A549 (cell line): Measurements from ENCODE around the gene TOR1B. TPM values are rescaled to one million over a fixed set of nuclear protein-coding genes. Genes with fewer than 3 reads are reported as not detected.
A peak's percentile ranks its signal among the peaks of the same experiment; 100 is the strongest.

ENCODE experiments used
- ATAC-seq, 2 experiments: fragments of 200-7000 bp in 1 of 2; fragments of >200 bp in 1 of 2; cut with Nextera tagmentation in 1 of 2; cut with Tn5 transposase in 1 of 2; 3 replicates each; pipeline versions ENCODE4 v1.8.0 to v1.9.1; 2018 to 2020; ENCODE audit warnings: mild to moderate bottlenecking in 1 of 2, moderate library complexity in 1 of 2
- CTCF ChIA-PET: fragments of 300-600 bp; sonication (Branson Sonifier 250); formaldehyde crosslinking; extraction: SDS; loops from one replicate; lab custom pipeline; 2021; ENCODE audit warnings: antibody characterized with exemption, inconsistent platforms; lab: Yijun Ruan, JAX
- POLR2A ChIA-PET: fragments of 350-600 bp; formaldehyde crosslinking; extraction: SDS; loops from one replicate; lab custom pipeline; 2021; ENCODE audit warnings: antibody characterized with exemption, inconsistent platforms; lab: Yijun Ruan, JAX
- DNase-seq, 2 experiments: peaks; one replicate each; pipeline versions ENCODE4 v3.0.0 to v3.0.0-alpha.2; 2011 to 2016; ENCODE audit warnings: low read depth in 1 of 2, low spot score in 1 of 2
- FAIRE-seq: peaks from 2 replicates; lab custom pipeline; 2011; peaks lifted over from hg19 to GRCh38; lab: Jason Lieb, UNC
- H3K27ac ChIP-seq, 2 experiments: fragments of >200 bp; sonication (Bioruptor Twin); formaldehyde crosslinking; 3 replicates each; pipeline ENCODE4 v1.5.1; 2016 to 2017
- H3K4me1 ChIP-seq: fragments of >200 bp; sonication (Bioruptor Twin); formaldehyde crosslinking; 3 replicates; pipeline ENCODE4 v1.6.1; 2016
- H3K4me2 ChIP-seq: fragments of >200 bp; sonication (Bioruptor Twin); formaldehyde crosslinking; 3 replicates; pipeline ENCODE4 v1.6.1; 2016
- H3K4me3 ChIP-seq: fragments of >200 bp; sonication (Bioruptor Twin); formaldehyde crosslinking; 3 replicates; pipeline ENCODE4 v1.5.1; 2016
- H3K9me3 ChIP-seq: fragments of >200 bp; sonication (Bioruptor Twin); formaldehyde crosslinking; 3 replicates; pipeline ENCODE4 v1.6.1; 2016
- CBX2 ChIP-seq: fragments of 200-600 bp; sonication (generic); IDR thresholded peaks from 2 replicates; pipeline ENCODE4 v1.6.1; 2016; ENCODE audit warnings: low read depth, mild to moderate bottlenecking, borderline replicate concordance
- CBX8 ChIP-seq: fragments of 200-600 bp; sonication (generic); IDR thresholded peaks from 2 replicates; pipeline ENCODE4 v1.6.1; 2016
- CEBPB ChIP-seq, 2 experiments: fragments of >200 bp in 1 of 2; sonication (Bioruptor Twin) in 1 of 2; formaldehyde crosslinking in 1 of 2; IDR thresholded peaks; 2 replicates each; pipeline ENCODE4 v1.6.1; 2012 to 2016
- CHD2 ChIP-seq: fragments of 150-350 bp; IDR thresholded peaks from 2 replicates; pipeline ENCODE4 v1.6.1; 2014; ENCODE audit warnings: low read length; ENCODE audit not compliant: partially characterized antibody
- EHF ChIP-seq: fragments of 250-450 bp; sonication (Bioruptor Pico); IDR thresholded peaks from 2 replicates; pipeline ENCODE4 v1.5.0; 2020; ENCODE audit warnings: mild to moderate bottlenecking
- EP300 ChIP-seq, 2 experiments: fragments of >200 bp; sonication (Bioruptor Twin); formaldehyde crosslinking; IDR thresholded peaks; 2 replicates in 1 of 2; 3 replicates in 1 of 2; pipeline ENCODE4 v1.6.1; 2016 to 2017
- FOSB ChIP-seq: fragments of 250-450 bp; sonication (Bioruptor Pico); IDR thresholded peaks from 2 replicates; pipeline ENCODE4 v1.5.0; 2020; ENCODE audit warnings: mild to moderate bottlenecking, moderate library complexity
- FOSL2 ChIP-seq, 2 experiments: fragments of 450-650 bp in 1 of 2; fragments of >200 bp in 1 of 2; sonication (Bioruptor Twin) in 1 of 2; formaldehyde crosslinking; IDR thresholded peaks; 2 replicates each; pipeline versions ENCODE4 v1.5.0 to v1.6.1; 2016 to 2020; ENCODE audit warnings: mild to moderate bottlenecking in 1 of 2, moderate library complexity in 1 of 2
- GATA3 ChIP-seq: IDR thresholded peaks from 2 replicates; pipeline ENCODE4 v1.6.1; 2012; ENCODE audit warnings: borderline replicate concordance
- HOXA7 ChIP-seq: fragments of 250-450 bp; sonication (Bioruptor Pico); IDR thresholded peaks from 2 replicates; pipeline ENCODE4 v1.5.0; 2020; ENCODE audit warnings: mild to moderate bottlenecking, moderate library complexity
- JUN ChIP-seq, 2 experiments: fragments of >200 bp; sonication (Bioruptor Twin); formaldehyde crosslinking; IDR thresholded peaks; 2 replicates in 1 of 2; 3 replicates in 1 of 2; pipeline ENCODE4 v1.6.1; 2016 to 2017
- JUNB ChIP-seq: fragments of >200 bp; sonication (Bioruptor Twin); formaldehyde crosslinking; IDR thresholded peaks from 2 replicates; pipeline ENCODE4 v1.6.1; 2016
- KDM5A ChIP-seq: fragments of 200-600 bp; sonication (generic); IDR thresholded peaks from 2 replicates; pipeline ENCODE4 v1.6.1; 2016; ENCODE audit warnings: antibody characterized with exemption, mild to moderate bottlenecking
- MAFK ChIP-seq: fragments of 450-650 bp; IDR thresholded peaks from 2 replicates; pipeline ENCODE4 v1.6.1; 2014; ENCODE audit not compliant: partially characterized antibody
- MAZ ChIP-seq: fragments of 150-350 bp; IDR thresholded peaks from 2 replicates; pipeline ENCODE4 v1.6.1; 2014; ENCODE audit warnings: antibody characterized with exemption, low read depth, low read length, borderline replicate concordance
- MYC ChIP-seq: IDR thresholded peaks from 2 replicates; pipeline ENCODE4 v1.6.1; 2012; ENCODE audit warnings: mild to moderate bottlenecking, inconsistent platforms, low read length, improper control_type of control experiment, borderline replicate concordance
- NFE2L2 ChIP-seq: fragments of 150-350 bp; conservative IDR thresholded peaks from 2 replicates; pipeline ENCODE4 v1.6.1; 2014; ENCODE audit warnings: low read length
- NR3C1 ChIP-seq: fragments of >200 bp; sonication (Bioruptor Twin); formaldehyde crosslinking; IDR thresholded peaks from 3 replicates; pipeline ENCODE4 v1.6.1; 2017
- POLR2A ChIP-seq: IDR thresholded peaks from 2 replicates; pipeline ENCODE4 v1.6.1; 2012; ENCODE audit warnings: mild to moderate bottlenecking, low read length
- RFX5 ChIP-seq: fragments of 450-650 bp; IDR thresholded peaks from 2 replicates; pipeline ENCODE4 v1.7.1; 2014; ENCODE audit warnings: antibody characterized with exemption, mild to moderate bottlenecking, moderate library complexity
- SMC3 ChIP-seq: fragments of >200 bp; sonication (Bioruptor Twin); formaldehyde crosslinking; IDR thresholded peaks from 3 replicates; pipeline ENCODE4 v1.6.1; 2018; ENCODE audit warnings: inconsistent platforms
- SREBF2 ChIP-seq: fragments of 450-650 bp; IDR thresholded peaks from 2 replicates; pipeline ENCODE4 v1.6.1; 2014; ENCODE audit warnings: mild to moderate bottlenecking, moderate library complexity
- TFCP2L1 ChIP-seq: fragments of 250-450 bp; sonication (Bioruptor Pico); IDR thresholded peaks from 2 replicates; pipeline ENCODE4 v1.5.0; 2021; ENCODE audit warnings: mild to moderate bottlenecking
- TP53 ChIP-seq: fragments of 250-450 bp; sonication (Bioruptor Pico); IDR thresholded peaks from 2 replicates; pipeline ENCODE4 v1.5.0; 2021; ENCODE audit warnings: mild to moderate bottlenecking, moderate library complexity
- WGBS: methylation state at CpG from one replicate; pipeline ENCODE4 v1.1.6; 2017; ENCODE audit errors: missing lambda C conversion rate; 5-methylcytosine and 5-hydroxymethylcytosine counted together
- polyA plus RNA-seq, 4 experiments: library from polyadenylated mRNA; depleted of rRNA in 3 of 4; stranded (reverse); fragments of >200 nt; fragmentation: RNase III in 1 of 4; extraction: RNeasy Plus Mini Kit Qiagen cat#74134 plus additional on column Dnase treatment in 1 of 4; gene quantifications; 2 replicates in 3 of 4; 3 replicates in 1 of 4; pipeline ENCODE4 v1.2.3, GENCODE V29; 2011 to 2017
- TF ChIP-seq, protein P1 (sequence below): fragments of >200 bp; sonication (Bioruptor Twin); formaldehyde crosslinking; IDR thresholded peaks from 3 replicates; pipeline ENCODE4 v1.6.1; 2016
- TF ChIP-seq, protein P2 (sequence below): fragments of 250-450 bp; sonication (Bioruptor Pico); IDR thresholded peaks from 2 replicates; pipeline ENCODE4 v1.5.0; 2021; ENCODE audit warnings: mild to moderate bottlenecking, moderate library complexity, borderline replicate concordance

Gene TOR1B
- polyA plus RNA-seq, 2 of the 4 experiments (the other 2 are of a cell fraction): 24.9 to 32.4 TPM

DNA sequence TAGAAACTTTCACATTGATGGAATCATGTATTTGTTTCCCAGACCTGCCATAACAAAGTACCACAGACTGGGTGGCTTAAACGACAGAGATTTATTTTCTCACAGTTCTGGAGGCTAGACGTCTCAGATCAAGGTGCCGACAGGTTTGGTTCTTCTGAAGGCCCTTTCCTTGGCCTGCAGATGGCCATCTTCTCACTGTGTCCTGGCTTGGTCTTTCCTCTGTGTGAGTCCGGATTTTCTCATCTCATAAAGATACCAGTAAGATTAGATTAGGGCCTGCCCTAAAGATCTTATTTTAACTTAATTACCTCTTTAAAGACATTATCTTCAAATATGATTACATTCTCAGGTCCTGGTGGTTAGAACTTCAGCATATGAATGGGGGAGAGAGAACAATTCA, 38.1 kb downstream of the TOR1B start:
- H3K4me2 ChIP-seq: no peak overlapping the region
- POLR2A ChIA-PET: no interaction called here
- ATAC-seq: no peak
- H3K4me3 ChIP-seq: no peak overlapping the region
- FAIRE-seq: no peak
- DNase-seq: no peak
- CTCF ChIA-PET: interaction anchor here (0.6 kb wide), 1 partner anchor 152 kb away, joined by 4 read pairs; no protein-coding TSS in a partner anchor
- TF ChIP-seq HOXA7 (CRISPR knock-in tag) (no peak), KDM5A (no peak), SREBF2 (no peak), MYC (no peak), MAFK (no peak), EP300 (IDR thresholded peaks at IDR 0.05) (no peak), SMC3 (no peak)
- H3K27ac ChIP-seq: no peak overlapping the region
- WGBS: 80% methylated on average over 4 of the region's 4 CpGs
- H3K4me1 ChIP-seq: 0 out of 3 replicates have a peak, but pooled peaks cover 3% of the 10 kb centered on the region
- no peaks in the 10 kb centered on the region for H3K9me3 ChIP-seq

DNA sequence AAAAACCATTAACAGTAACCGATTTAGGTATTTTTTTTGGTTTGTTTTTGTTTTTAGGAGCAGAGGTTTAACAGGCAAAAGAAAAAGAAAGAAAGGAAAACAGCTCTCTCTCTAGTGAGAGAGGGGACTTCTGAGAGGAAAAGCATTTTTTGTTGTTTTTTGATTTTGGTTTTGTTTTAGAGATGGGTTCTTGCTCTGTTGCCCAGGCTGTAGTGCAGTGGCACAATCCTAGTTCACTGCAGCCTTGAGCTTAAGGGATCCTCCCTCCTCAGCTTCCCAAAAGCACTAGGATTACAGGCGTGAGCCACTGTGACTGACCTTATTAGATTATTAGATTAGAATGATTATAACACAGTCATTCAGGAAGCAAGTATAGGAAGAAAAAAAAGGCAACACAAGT, 42.4 kb downstream of the TOR1B start:
- ATAC-seq: no peak
- 52% methylated on average over 2 of the region's 2 CpGs for WGBS
- CTCF ChIA-PET: interaction anchor here (0.9 to 1.2 kb wide), 2 partner anchors 11 to 279 kb away, joined by 3 read pairs; no protein-coding TSS in a partner anchor

DNA sequence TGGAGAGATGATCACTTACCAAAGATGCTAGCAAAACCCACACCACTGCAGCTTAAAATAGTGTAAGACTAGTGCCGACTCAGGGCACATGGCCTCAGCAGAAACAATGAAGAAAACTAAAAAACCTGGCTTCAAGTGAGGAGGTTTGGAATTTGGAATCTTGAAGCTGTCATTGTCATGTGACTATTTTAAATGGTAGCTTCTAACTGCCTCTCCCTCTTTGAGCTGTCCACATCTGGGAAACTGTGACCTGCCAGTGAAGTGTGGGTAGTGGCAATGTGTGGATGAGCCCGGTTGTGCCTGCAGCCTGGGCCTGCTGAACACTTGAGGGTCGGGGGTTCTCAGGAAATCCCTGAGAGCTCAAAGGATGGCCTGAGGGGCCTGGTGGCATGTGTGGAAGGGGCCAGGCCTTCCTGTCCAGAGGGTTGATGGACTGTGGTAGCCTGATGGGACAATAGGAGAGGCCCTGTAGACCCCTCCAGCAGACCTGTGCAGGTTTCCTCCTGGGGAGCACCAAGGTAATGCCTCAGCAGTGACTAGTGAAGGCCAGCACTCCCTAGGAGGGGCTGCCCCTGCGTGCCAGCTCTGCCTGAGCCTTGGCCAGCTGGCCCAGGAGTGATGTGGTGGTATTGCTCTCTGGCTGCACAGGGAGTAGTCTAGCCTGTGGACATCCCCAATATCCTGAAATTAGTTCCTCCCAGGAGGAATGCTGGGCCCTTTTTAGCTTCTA, 45.9 kb downstream of the TOR1B start:
- TF ChIP-seq MAZ (no peak), FOSB (CRISPR knock-in tag) (no peak), JUN (IDR thresholded peaks at IDR 0.05) (no peak), SMC3 (no peak), POLR2A (no peak), CBX2 (no peak), TFCP2L1 (CRISPR knock-in tag) (no peak), EHF (CRISPR knock-in tag) (no peak)
- TF ChIP-seq, protein P1, sequence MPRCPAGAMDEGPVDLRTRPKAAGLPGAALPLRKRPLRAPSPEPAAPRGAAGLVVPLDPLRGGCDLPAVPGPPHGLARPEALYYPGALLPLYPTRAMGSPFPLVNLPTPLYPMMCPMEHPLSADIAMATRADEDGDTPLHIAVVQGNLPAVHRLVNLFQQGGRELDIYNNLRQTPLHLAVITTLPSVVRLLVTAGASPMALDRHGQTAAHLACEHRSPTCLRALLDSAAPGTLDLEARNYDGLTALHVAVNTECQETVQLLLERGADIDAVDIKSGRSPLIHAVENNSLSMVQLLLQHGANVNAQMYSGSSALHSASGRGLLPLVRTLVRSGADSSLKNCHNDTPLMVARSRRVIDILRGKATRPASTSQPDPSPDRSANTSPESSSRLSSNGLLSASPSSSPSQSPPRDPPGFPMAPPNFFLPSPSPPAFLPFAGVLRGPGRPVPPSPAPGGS: no peak
- DNase-seq: no peak
- peak; percentile 13 to 34; a peak in 4 of 6 replicates for ATAC-seq
- CTCF ChIA-PET: interaction anchor here (0.6 to 1.5 kb wide), 5 partner anchors 10 to 717 kb away, joined by 3 to 5 read pairs (median 3); no protein-coding TSS in a partner anchor
- Histone ChIP-seq H3K4me2 (no peak overlapping the region), H3K4me1 (no peaks in the 10 kb centered on the region), H3K4me3 (no peak overlapping the region), H3K9me3 (no peaks in the 10 kb centered on the region), H3K27ac (no peak overlapping the region)
- POLR2A ChIA-PET: no interaction called here
- no peak for FAIRE-seq
- 76% methylated on average over 4 of the region's 4 CpGs for WGBS

More for the DNA sequence above, 42.4 kb downstream of the TOR1B start:
- POLR2A ChIA-PET: no interaction called here
- Histone ChIP-seq H3K9me3 (no peaks in the 10 kb centered on the region), H3K4me3 (no peak overlapping the region), H3K4me1 (no peaks in the 10 kb centered on the region), H3K27ac (no peak overlapping the region), H3K4me2 (no peak overlapping the region)
- no peak for TF ChIP-seq CHD2
- TF ChIP-seq NR3C1: no peak
- no peak for TF ChIP-seq NFE2L2
- TF ChIP-seq GATA3: no peak
- no peak for TF ChIP-seq FOSB (CRISPR knock-in tag)
- no peak for TF ChIP-seq SMC3
- no peak for TF ChIP-seq TP53 (CRISPR knock-in tag)
- no peak for TF ChIP-seq HOXA7 (CRISPR knock-in tag)
- no peak for DNase-seq
- FAIRE-seq: no peak

DNA sequence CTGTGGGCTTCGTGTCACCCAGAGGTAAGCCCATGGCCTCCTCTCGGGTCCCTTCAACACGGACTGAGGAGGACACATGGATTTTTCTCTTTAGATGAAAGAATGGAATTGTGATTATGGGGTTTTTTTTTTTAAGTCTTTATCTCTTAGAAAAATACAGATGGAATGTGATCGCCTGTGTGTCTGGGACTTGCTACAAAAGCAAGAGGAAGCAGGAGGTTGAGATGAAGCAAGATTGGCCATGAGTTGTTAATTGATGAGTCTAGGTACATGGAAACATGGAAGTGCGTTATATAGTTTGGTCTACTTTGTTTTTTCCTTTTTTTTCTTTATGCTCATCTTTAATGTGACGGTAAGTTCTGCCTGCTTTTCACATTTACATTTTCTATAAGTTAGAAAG, 46.9 kb downstream of the TOR1B start:
- FAIRE-seq (no peak), ATAC-seq (no peak), DNase-seq (no peak)
- Histone ChIP-seq H3K27ac (no peak overlapping the region), H3K9me3 (no peaks in the 10 kb centered on the region), H3K4me2 (no peak overlapping the region), H3K4me3 (no peak overlapping the region), H3K4me1 (no peaks in the 10 kb centered on the region)
- ChIA-PET POLR2A (no interaction called here), CTCF (interaction anchor here (1.4 to 1.5 kb wide), 2 partner anchors 11 to 250 kb away, joined by 3 to 5 read pairs; no protein-coding TSS in a partner anchor)
- 73% methylated on average over 6 of the region's 6 CpGs for WGBS
- no peak for TF ChIP-seq FOSL2 (IDR thresholded peaks at IDR 0.05)
- TF ChIP-seq FOSL2 (CRISPR knock-in tag; IDR thresholded peaks at IDR 0.05): no peak
- TF ChIP-seq, protein P1: no peak
- TF ChIP-seq TFCP2L1 (CRISPR knock-in tag): no peak
- no peak for TF ChIP-seq JUNB
- no peak for TF ChIP-seq CEBPB (IDR thresholded peaks at IDR 0.05)
- TF ChIP-seq CBX8: no peak
- no peak for TF ChIP-seq RFX5
- TF ChIP-seq, protein P2, sequence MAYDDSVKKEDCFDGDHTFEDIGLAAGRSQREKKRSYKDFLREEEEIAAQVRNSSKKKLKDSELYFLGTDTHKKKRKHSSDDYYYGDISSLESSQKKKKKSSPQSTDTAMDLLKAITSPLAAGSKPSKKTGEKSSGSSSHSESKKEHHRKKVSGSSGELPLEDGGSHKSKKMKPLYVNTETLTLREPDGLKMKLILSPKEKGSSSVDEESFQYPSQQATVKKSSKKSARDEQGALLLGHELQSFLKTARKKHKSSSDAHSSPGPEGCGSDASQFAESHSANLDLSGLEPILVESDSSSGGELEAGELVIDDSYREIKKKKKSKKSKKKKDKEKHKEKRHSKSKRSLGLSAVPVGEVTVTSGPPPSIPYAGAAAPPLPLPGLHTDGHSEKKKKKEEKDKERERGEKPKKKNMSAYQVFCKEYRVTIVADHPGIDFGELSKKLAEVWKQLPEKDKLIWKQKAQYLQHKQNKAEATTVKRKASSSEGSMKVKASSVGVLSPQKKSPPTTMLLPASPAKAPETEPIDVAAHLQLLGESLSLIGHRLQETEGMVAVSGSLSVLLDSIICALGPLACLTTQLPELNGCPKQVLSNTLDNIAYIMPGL: no peak
- no peak for TF ChIP-seq NFE2L2
